NCI-H748 (cell line): ENCODE results near the gene ATP10A.

Experiments
- DNase-seq: peaks from one replicate; lab custom pipeline; 2025; ENCODE audit not compliant: unreplicated experiment; lab: John Stamatoyannopoulos, UW

ATP10A gene

DNA sequence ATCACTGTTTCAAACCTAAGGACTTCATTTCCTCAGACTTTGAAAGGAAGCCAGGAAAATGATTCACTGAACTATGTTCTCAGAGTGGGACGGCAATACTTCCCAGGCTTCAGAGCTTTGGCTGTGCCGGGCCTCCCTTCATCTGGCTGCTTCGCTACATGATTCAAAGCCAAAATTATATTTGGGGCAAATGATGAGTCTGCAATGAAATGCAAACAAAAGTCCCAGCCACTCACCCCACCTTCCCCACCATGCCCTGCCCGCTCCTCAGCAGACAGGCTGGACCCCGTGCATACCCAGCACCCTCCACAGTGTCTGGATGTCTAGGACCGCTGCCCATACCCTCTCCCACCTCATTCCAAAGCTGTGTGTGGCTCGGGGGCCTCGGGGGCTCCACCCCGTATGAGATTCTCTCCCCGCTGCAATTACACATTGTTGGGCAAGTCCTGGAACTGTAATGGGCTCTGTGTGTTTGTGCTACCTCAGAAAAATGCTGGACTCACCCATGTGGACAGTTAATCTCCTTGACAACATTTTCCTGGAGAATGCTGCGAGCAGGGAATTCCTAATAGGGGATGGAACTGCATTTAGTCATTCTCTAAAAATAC is 32.2 kb downstream of the ATP10A start:
- DNase-seq: no peak

DNA sequence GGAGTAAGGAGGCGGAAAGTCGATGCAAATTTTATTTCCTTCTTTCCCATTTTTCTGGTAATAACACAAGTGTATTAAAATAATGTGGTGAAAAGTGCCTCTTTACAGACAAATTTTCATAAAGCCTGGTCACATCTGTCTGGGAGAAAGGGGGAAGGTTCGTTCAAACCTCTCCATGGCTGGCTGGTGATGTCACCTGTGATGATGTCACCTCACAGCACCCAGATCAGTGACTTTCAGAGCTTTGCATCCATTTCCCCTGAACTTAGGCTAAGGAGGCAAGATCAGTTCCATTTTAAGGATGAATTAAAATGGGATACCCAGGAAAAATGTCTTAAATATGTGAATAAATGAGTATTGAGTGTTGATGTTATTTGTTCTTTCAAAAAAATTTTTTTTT is 34.1 kb downstream of the ATP10A start:
- DNase-seq: no peak

DNA sequence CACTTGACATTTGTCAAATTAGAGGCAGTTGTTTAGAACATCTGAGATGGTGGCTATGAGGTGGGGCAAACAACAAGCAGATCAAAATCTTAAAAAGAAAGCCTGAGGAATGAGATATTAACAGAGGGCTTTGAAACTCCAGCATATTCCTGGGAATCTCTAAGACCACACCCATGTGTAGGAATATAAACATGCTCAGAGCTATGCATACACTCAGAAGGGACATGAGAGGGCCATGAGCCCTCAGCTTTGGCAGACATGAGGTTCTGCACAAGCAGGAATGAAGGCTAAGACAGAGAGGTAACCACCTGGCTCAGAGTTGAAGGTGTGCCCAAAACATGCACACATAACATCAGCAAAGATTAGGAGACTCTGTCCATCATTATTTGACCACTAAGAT is 37.9 kb downstream of the ATP10A start:
- no peak for DNase-seq

DNA sequence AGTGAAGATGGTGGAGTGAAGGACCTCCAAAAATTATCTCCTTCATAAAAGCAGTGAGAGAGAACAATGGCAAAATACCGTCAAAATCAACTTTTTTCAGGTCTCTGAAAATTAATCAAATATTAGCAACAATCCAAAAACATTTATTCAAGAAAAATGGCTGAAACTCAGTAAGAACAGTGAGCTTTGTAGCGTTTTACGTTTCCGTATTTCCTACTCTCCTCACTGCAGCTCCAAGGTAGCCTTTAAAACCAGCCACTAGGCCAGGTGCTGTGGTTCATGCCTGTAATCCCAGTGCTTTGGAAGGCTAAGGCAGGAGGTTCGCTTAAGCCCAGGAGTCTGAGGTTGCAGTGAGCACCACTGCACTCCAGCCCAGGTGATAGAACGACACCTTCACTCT is 38.5 kb downstream of the ATP10A start:
- DNase-seq: no peak

DNA sequence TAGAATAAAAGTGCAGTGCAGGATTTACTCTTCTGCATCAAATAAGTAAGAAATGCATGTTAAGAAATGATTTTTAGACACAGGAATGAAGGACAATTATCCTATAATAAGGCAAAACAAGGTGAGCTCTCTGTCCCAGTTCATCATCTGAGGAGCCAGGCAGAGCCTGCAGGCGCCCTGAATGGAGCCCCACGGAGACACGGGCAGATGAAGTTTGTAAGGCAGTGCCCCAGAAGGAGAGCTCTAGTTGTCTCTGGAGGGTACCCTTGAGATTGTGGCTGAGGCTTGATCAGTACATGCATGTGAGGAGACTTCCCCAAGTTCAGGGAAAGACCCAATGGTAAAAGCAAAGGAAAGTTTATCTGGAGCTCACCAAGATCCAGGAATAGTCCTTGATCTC is 50.3 kb downstream of the ATP10A start:
- DNase-seq: no peak

DNA sequence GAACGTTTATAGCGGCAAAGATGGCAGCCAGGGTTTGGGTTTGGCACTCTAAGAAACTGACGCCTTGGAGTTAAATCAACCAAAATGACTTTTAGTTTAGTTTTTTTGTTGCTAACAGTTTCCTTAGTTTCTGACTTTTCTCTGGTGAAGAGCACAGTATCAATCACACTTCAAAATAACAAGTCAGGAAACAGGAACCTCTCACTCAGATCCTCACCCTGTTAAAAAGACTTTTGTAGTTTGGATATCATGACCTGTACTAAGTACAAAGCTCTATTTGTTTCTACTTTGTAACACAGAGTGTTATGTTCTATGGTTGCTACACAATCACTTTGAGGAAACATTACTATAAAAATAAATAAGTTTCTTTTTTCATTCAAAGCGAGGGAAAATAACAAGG is 51.1 kb downstream of the ATP10A start:
- no peak for DNase-seq

DNA sequence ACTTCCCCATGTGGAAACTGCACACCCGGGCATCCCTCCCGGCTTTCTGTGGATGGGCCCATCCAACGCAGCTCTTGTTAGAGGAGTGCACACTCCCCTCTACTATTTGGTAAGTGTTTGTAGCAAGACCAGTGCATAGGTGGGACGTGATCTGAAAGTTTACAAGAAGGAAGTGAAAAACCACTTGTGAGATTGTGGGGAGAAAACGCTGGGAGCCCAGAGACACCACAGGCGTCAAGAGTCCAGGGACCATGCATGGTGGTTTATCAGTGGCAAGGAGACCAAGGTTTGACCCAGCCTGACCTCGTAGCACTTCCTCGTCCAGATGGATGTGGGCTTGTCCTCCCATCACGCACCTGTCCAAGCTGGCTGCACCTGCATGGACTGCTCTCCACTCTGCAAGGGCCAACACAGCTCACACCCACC is 51.6 kb downstream of the ATP10A start:
- DNase-seq: no peak

DNA sequence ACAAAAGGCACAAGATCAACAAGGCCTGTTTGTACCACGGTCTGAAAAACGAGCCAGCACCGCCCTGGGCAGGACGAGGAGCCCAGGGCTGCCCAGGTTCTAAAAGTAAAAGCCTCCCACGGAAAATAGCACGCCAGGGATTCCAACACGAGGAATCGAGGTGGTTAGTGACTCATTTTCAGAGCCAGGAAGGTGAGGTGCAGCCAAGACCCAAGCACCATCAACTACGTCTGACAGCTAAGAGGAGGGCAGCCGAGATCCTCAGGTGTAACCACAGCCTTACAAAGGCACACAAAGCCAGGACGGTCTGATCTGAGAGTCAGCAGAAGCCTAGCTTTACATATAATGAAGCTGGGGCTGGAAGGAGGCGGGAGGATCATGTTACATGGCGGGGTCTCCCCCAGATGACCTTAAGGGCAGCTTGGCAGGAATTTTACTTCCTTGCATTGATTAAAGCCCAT is 52.5 kb downstream of the ATP10A start:
- DNase-seq: no peak

DNA sequence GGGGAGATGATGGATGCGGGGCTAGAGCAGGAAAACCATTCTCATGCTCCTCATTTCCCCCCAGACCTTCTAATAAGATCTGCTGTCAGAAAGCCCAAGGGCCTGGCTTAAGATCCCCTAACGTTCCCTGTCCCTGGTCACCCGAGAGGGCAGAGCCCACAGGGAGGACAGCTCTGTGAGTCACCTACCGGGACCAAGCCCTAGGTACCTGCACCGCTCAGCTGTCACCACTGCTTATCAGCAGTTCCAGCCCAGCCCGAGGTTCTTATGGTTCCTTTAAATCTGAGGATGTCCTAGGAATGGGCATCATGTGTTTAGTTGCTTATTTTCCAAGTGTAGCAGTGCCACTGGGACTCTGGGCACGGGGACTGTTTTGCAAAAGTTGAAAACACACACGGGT is 53.0 kb downstream of the ATP10A start:
- DNase-seq: no peak

DNA sequence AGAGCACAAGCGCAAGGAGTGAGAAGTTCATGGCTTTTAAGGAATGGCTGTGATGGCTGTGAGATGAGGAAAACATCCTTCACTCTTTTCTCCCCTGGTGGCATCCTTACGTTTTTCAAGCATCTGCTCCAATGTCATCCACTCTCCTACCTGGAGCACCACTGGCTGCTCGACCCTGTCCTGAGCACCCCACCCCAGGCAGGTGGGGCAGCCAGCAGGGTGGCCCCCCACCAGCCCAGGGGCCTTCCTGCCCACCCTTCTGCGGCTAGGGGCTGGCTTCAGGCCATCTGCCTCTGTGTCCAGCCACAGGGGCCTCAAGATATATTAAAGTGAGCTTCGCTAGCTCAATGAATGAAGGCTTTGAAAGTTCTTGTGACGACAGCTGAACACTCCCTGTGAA is 56.1 kb downstream of the ATP10A start:
- DNase-seq: no peak

DNA sequence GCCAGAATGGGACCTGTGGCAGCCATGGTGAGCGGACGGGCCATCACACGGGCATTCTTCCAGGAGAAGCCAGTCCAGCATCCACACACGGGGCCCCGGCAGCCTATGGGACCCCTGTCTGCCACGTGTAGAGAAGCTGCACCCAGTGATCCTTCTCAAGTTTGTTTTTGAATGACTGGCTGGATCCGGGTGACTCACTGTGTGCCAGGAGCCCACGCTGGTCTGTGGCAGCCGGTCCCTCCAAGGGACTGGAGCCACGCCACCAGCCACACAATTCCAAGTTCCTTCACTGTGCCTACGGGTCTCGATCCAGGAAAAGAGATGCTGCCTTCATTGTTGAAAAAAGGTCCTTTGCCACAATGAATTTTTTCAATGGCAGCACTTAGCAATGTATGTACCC is 58.1 kb downstream of the ATP10A start:
- no peak for DNase-seq

DNA sequence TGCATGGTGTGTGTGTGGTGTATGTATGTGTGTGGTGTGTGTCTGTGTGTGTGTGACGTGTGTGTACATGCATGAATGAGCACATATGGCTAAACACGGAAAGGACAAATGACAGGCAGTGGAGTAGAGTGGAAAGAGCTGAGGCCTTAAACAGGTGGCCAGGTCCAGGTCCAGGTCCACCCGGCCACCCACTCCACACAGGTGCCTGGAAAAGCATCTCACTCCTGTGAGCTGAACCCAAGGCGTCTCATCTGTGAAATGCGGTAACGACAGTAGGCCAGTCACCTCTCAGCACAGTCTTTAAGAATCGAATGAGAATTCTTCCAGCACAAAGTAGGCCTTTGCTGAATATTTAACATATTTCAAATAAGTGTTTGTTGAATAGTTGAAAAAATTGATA is 58.7 kb downstream of the ATP10A start:
- DNase-seq: no peak

DNA sequence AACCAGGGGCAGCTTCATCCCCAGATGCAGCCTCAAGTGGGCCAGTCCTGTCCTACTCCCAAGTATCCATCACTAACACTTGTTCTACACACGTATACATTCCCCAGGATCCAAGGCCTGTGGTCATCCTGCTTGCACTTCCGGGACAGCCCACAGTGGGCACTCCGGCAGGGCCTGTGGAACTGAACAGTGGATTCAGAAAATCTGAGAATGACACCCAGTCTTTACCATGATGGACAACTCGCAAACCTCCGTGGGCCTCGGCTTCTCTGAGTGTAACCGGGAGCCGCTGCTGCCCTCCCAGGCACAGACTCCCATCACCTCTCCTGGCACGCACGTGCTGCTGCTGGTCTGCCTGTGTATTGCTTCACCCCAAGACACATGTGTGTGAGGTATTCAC is 59.6 kb downstream of the ATP10A start:
- DNase-seq: no peak

DNA sequence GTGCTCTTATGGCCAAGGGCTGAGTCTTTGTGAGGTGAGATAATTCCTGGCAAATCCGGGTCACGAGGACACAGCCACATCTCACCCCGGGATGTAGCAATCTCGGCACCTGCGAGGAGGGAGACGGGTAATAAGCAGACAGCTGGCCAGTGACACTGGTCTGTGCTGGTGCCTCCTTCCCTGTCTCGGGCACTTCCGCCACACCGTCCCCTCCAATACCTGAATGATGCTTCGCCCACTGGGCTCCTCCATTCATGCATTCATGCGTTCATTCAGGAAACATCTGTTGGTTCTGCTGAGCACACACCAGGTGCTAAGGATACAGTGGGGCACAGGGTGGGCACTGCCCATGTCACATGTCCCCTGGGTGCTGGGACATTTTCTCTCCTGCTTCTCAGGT is 60.1 kb downstream of the ATP10A start:
- no peak for DNase-seq

DNA sequence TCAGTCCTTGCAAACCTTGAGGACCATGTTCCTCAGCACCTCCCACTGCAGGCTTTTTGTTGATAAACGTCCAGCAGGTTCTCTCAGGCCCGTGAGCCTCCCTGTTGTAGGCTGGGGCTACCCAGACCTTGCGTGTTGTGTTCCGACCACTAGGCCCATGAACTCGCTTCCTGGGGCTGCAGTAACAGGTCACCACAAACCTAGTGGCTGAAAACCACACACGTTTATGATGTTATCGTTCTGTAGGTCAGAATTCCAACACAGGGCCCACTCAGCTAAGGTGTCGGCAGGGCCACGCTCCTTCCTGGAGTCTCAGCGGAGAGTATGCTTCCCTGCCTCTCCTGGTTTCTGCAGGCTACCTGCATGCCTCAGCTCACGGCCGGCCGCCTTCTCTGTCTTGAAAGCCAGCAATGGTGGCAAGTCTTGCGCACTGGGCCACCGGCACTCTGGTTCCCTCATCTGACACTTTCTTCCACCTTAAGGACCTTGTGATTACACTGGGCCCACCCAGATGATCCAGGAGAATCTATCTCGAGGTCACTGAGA is 60.8 kb downstream of the ATP10A start:
- no peak for DNase-seq

DNA sequence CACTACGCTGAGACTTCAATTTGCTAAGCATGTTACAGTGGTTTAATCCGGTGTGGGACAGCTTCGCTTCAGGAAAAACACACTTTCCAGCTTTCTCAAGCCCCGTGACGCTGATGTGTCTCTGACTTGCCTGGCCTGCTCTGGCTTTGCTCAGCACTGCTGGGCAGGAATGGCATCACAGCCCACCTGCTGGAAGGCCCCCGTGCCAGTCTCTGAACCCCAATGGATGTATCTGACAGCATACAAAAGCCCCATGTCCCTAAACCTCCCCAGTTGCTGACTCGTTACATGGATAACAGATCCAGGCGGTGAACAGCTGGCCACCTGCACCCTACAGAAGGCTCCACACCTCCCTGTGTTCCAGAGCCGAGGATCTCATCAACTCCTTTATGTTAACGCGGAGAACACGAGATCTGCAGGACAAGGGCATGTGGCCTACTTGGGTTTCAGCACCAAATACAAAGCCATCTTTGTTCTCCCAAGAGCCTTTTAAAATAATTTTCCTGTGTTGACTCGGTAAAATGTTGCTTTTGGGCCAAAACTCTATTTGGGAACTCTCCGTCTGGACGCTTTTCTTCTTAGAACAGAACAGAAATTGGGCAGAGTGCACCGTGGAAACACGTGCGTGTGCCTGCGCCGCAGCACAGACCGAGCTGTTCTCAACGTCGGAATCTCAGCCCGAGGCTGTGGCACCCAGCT is 61.4 kb downstream of the ATP10A start:
- no peak for DNase-seq

DNA sequence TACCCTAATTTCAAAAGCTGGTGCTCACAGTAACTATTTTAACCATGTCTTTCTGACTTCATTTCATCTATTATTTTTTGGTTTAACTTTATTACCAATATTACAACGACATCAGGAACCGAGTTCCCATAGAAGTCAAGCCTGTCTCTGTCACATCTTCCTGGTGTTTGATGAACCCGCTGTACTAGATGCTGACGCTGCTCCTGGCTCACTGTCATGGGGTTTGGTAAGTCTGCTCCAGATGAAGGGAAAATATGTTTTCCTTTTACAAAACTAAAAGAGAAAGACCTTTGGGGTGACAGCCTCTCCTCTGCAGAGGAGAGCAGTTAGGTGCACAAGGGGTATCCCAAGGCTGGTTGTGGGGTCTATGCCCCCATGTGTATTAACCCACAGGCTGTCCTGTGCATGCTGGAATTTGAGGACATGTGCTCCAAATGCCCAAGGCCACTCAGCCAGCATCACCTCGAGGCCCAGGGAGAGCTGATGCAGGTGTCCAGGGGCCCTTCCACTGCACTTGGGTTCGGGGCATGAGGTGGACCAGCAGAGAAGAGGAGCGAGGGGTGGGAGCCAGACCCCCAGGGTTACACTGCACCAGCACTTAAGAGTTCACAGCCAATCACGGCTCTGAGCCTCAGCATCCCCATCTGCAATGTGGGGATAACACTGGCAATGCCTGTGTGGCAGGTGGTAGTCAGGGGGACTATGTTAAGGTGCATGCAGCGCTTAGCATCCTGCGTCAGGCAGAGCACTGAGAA is 62.2 kb downstream of the ATP10A start:
- DNase-seq: no peak

DNA sequence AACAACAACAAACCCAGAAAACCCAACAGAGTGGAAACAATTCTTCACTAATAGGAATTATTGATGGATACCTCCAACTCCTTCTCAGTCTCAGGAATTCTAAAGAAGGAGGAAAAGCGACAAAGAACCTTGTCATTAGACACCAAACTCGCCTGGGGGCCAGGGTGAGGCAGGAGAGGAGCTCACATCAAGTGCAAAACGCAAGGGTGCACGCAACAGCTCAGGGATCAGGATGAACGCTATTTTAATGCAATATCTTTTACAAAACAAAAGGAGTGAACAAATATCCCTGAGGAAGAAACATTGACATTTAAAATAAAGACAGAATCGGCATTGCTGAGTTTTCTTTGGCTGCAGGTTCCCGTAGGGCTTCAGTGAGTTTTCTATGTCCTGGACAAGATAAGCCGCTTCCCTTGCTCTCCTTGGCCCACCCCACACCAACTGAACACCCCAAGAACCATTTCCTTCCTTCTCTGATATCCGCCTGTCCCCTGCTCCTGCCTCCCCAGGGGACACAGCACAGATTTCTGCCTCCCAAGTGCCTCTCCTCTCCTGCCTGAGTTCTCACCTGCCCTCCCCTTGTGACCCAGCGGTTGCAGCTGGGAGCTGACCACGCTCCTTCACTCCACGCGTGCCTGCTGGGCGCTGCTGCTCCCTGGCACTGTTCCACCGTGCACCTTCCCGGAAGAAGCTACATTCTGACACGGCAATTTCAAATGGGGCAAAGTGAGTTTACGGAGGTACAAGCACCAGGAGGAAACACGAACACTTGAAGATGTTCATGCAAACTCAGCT is 63.0 kb downstream of the ATP10A start:
- DNase-seq: no peak

DNA sequence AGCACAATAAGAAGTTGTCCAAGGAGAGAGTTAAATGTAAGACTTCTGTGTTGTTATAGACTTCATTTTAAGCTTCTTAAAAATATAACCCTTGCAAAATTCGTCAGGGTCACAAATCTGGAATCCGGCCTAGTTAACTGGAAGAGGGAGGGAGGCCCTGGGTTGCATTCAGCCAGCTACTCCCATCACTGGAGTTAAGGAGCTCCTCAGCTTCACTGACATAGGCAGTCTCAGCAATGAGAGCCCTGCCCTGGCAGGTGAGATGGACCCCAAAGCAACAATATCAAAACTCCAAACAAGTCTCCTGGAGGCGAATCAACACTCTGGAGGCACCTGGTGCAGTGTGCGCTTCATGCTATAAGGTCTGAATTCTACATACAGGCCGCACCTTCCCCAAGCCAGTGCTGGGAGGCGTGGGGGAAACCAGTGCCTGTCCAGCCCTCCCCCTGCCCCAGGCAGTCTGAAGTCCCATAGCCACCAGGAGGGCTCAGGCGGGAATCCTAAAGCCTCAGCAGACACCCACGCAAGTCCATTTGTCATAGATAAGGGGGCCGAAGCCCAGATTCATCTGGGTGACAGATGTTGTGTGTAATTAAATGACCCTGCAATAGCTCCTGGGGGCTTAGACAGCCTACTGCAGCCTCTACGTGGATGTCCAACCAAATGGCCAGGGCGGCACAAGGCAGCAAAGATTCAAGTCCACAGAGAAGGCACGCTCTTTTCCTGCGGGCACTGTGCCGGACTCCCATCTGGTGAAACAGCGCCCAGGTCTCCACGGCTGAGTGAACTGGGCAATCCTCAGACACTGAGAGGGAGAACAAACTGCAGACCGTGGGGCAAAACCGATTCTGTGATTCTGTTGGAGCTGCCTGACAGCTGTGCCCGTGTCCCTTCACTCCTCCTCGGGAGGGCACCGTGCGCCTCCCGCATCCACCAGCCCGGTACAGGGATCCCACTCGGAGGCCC is 64.9 kb downstream of the ATP10A start:
- DNase-seq: no peak

DNA sequence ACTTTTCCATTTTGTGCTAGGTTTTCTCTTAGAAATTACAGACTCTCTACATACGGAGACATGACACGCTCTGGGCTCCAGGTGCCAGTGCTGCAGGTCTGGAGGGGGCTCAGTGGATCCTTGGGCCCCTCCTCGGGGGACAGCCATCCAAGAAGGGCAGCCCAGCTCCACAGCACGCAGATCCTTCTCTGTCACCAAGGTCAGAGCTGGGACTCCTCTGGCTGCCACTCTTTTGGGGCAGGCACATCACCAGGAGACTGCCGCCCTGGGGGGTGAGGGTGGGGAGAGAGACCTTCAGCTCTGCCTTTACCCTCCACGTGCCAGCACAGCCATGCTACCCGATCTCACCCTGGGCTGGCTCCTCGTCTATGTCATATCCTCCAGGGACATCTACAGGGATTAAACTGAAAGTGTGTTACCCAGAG is 65.6 kb downstream of the ATP10A start:
- DNase-seq: no peak
